ENCODE measurements around the gene MSH5.

- TF ChIP-seq CTCF (IDR thresholded peaks at IDR 0.05): no peak
- TF ChIP-seq POLR2AphosphoS5 (IDR thresholded peaks at IDR 0.05): no peak
These were observed 37.9 kb downstream of the MSH5 start for GRCh38 chr6:31777667-31778050.
